Caco-2 (cell line): ENCODE results near the gene LIFR. TPM values are rescaled to one million over a fixed set of nuclear protein-coding genes. Genes with fewer than 3 reads are reported as not detected.

Experiments used
- BruUV-seq: library from RNA; stranded (reverse); fragments of 400-500 nt; replicated peaks from 2 replicates; lab custom pipeline; 2021; lab: Mats Ljungman, UMichigan
- CTCF ChIA-PET: fragments of 300-600 bp; sonication (Branson Sonifier 250); formaldehyde crosslinking; loops from one replicate; lab custom pipeline; 2022; ENCODE audit warnings: antibody characterized with exemption; lab: Charles Lee
- POLR2A ChIA-PET: fragments of 300-600 bp; sonication (Branson Sonifier 250); formaldehyde crosslinking; loops from one replicate; lab custom pipeline; 2022; ENCODE audit warnings: antibody characterized with exemption; lab: Charles Lee
- DNase-seq, 2 experiments: peaks; one replicate each; pipeline versions ENCODE4 v3.0.0 to v3.0.0-alpha.2; 2020 to 2022
- H3K27me3 ChIP-seq: replicated peaks from 2 replicates; pipeline ENCODE4 v1.6.0; 2011; ENCODE audit warnings: low read length; ENCODE audit not compliant: control insufficient read depth, insufficient read depth
- H3K36me3 ChIP-seq: 2 replicates; pipeline ENCODE4 v1.5.1; 2011; ENCODE audit warnings: low read length; ENCODE audit not compliant: control insufficient read depth, insufficient read depth
- H3K4me1 ChIP-seq: fragments of 250-450 bp; sonication (Bioruptor Pico); 2 replicates; pipeline ENCODE4 v1.5.1; 2020; ENCODE audit warnings: mild to moderate bottlenecking
- H3K4me3 ChIP-seq: 2 replicates; pipeline ENCODE4 v1.5.1; 2011; ENCODE audit warnings: low read depth, mild to moderate bottlenecking, control low read depth, low read length
- H3K9me3 ChIP-seq: fragments of 250-450 bp; sonication (Bioruptor Pico); 2 replicates; pipeline ENCODE4 v1.5.1; 2020; ENCODE audit warnings: mild to moderate bottlenecking, moderate library complexity
- H3K27ac Mint-ChIP-seq: one replicate; pipeline ENCODE4 v1.8.0; 2022; ENCODE audit warnings: mixed read lengths; ENCODE audit not compliant: unreplicated experiment
- H3K27me3 Mint-ChIP-seq: one replicate; pipeline ENCODE4 v1.8.0; 2022; ENCODE audit warnings: mixed read lengths; ENCODE audit not compliant: insufficient read depth, unreplicated experiment
- H3K36me3 Mint-ChIP-seq: one replicate; pipeline ENCODE4 v1.8.0; 2022; ENCODE audit warnings: mild to moderate bottlenecking, mixed read lengths; ENCODE audit not compliant: insufficient read depth, unreplicated experiment
- H3K4me1 Mint-ChIP-seq: one replicate; pipeline ENCODE4 v1.8.0; 2022; ENCODE audit warnings: low read depth, mixed read lengths; ENCODE audit not compliant: unreplicated experiment
- H3K4me3 Mint-ChIP-seq: one replicate; pipeline ENCODE4 v1.8.0; 2022; ENCODE audit warnings: mild to moderate bottlenecking, moderate library complexity, mixed read lengths; ENCODE audit not compliant: unreplicated experiment
- H3K9me3 Mint-ChIP-seq: one replicate; pipeline ENCODE4 v1.8.0; 2022; ENCODE audit warnings: mixed read lengths; ENCODE audit not compliant: unreplicated experiment
- CTCF ChIP-seq, 2 experiments: fragments of 200-600 bp in 1 of 2; IDR thresholded peaks; 1 replicate in 1 of 2; 2 replicates in 1 of 2; pipeline versions ENCODE4 v1.5.1 to v1.8.0; 2011 to 2022; ENCODE audit warnings: antibody characterized with exemption in 1 of 2, control low read depth in 1 of 2, inconsistent platforms in 1 of 2, low read depth in 1 of 2, low read length in 1 of 2, mild to moderate bottlenecking in 1 of 2, moderate library complexity in 1 of 2; ENCODE audit not compliant: insufficient read depth in 1 of 2, severe bottlenecking in 1 of 2, unreplicated experiment in 1 of 2
- intact Hi-C: fragments of 100-400 bp; cut with micrococcal nuclease; formaldehyde crosslinking; loops from one replicate; pipeline ENCODE4 v1.10.0; 2022; ENCODE audit not compliant: unreplicated experiment
- total RNA-seq: library from RNA; stranded (reverse); gene quantifications from 2 replicates; pipeline ENCODE4 v1.2.3, GENCODE V29; 2022

Gene LIFR
- total RNA-seq, 1 experiment from 2014 or later = 5.1 TPM

GRCh38 chr5:38469707-38470267, 86.7 kb downstream of the LIFR start:
- no peak overlapping the region for H3K4me3 Mint-ChIP-seq
- ChIA-PET POLR2A (no interaction called here), CTCF (no interaction called here)
- no peaks in the 10 kb centered on the region for H3K9me3 ChIP-seq
- no peaks in the 10 kb centered on the region for H3K9me3 Mint-ChIP-seq
- no peaks in the 10 kb centered on the region for H3K27me3 ChIP-seq
- H3K4me1 Mint-ChIP-seq = no peaks in the 10 kb centered on the region
- no peaks in the 10 kb centered on the region for H3K4me1 ChIP-seq
- BruUV-seq = no TSS peak
- no peaks in the 10 kb centered on the region for H3K27me3 Mint-ChIP-seq
- no peak for TF ChIP-seq CTCF (IDR thresholded peaks at IDR 0.05; ENCODE audit: insufficient read depth in 1 of 2, low read depth in 1 of 2, low read length in 1 of 2, severe bottlenecking in 1 of 2, unreplicated experiment in 1 of 2)
- no peaks in the 10 kb centered on the region for H3K36me3 ChIP-seq
- H3K27ac Mint-ChIP-seq = no peak overlapping the region
- intact Hi-C loops = no loop called here
- H3K36me3 Mint-ChIP-seq = no peaks in the 10 kb centered on the region
- H3K4me3 ChIP-seq = no peak overlapping the region
- no peak for DNase-seq

- POLR2A ChIA-PET = no interaction called here
- Mint-ChIP-seq H3K27me3 (no peaks in the 10 kb centered on the region), H3K9me3 (no peaks in the 10 kb centered on the region), H3K36me3 (no peaks in the 10 kb centered on the region), H3K4me3 (no peak overlapping the region), H3K4me1 (no peaks in the 10 kb centered on the region), H3K27ac (no peak overlapping the region)
- Histone ChIP-seq H3K27me3 (no peaks in the 10 kb centered on the region), H3K9me3 (no peaks in the 10 kb centered on the region), H3K4me1 (no peaks in the 10 kb centered on the region), H3K4me3 (no peak overlapping the region), H3K36me3 (no peaks in the 10 kb centered on the region)
- no peak for TF ChIP-seq CTCF (IDR thresholded peaks at IDR 0.05; ENCODE audit: insufficient read depth in 1 of 2, low read depth in 1 of 2, low read length in 1 of 2, severe bottlenecking in 1 of 2, unreplicated experiment in 1 of 2)
- DNase-seq = no peak
- intact Hi-C loops = no loop called here
- CTCF ChIA-PET = no interaction called here
- BruUV-seq = no TSS peak
These were observed 87.3 kb downstream of the LIFR start for GRCh38 chr5:38468978-38469706.

GRCh38 chr5:38468202-38468673, 88.2 kb downstream of the LIFR start:
- ChIA-PET POLR2A (no interaction called here), CTCF (interaction anchor here (1.3 kb wide), 1 partner anchor 26 kb away, joined by 6 read pairs; no protein-coding TSS in a partner anchor)
- Histone ChIP-seq H3K36me3 (no peaks in the 10 kb centered on the region), H3K9me3 (no peaks in the 10 kb centered on the region), H3K4me3 (no peak overlapping the region), H3K27me3 (no peaks in the 10 kb centered on the region), H3K4me1 (peaks cover 7% of the 10 kb centered on the region; the same call in 1 of the 2 replicates)
- no peak overlapping the region for H3K27ac Mint-ChIP-seq
- DNase-seq = no peak
- H3K4me3 Mint-ChIP-seq = no peak overlapping the region
- H3K27me3 Mint-ChIP-seq = no peaks in the 10 kb centered on the region
- H3K4me1 Mint-ChIP-seq = no peaks in the 10 kb centered on the region
- no peaks in the 10 kb centered on the region for H3K36me3 Mint-ChIP-seq
- H3K9me3 Mint-ChIP-seq = no peaks in the 10 kb centered on the region
- intact Hi-C loops = no loop called here
- no TSS peak for BruUV-seq
- no peak for TF ChIP-seq CTCF (IDR thresholded peaks at IDR 0.05; ENCODE audit: insufficient read depth in 1 of 2, low read depth in 1 of 2, low read length in 1 of 2, severe bottlenecking in 1 of 2, unreplicated experiment in 1 of 2)
